Measurements from ENCODE around the gene WWOX. TPM values are rescaled to one million over a fixed set of nuclear protein-coding genes. Genes with fewer than 3 reads are reported as not detected.

Gene WWOX
- total and polyA plus RNA-seq, 10 donors: 5.9 to 90.3 (median 26.4) TPM

DNA sequence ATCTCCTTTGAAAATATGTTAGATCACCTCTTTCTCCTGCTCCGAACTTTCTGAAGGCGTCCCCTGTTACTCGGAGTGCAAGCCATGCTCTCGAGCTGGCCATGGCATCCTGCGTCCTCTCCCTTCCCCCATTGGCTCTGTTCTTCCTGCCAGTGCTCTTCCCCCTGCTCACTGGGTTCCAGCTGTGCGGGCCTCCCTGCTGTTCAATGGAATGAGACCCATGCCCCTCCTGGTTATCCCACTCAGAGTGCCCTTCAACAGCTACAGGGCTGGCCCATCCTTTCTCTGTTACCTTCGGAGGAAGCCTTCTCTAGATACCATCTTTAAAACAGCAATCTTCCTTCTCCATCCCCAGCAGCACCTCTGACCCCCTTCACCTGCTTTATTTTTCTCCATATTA lies 996.8 kb downstream of the WWOX start:
- peaks cover 2 to 54% (median 31%) of the 10 kb centered on the region in 6 donors for H3K4me1 ChIP-seq
- no peak for TF ChIP-seq POLR2A (IDR thresholded peaks at IDR 0.05)
- TF ChIP-seq, protein P1, sequence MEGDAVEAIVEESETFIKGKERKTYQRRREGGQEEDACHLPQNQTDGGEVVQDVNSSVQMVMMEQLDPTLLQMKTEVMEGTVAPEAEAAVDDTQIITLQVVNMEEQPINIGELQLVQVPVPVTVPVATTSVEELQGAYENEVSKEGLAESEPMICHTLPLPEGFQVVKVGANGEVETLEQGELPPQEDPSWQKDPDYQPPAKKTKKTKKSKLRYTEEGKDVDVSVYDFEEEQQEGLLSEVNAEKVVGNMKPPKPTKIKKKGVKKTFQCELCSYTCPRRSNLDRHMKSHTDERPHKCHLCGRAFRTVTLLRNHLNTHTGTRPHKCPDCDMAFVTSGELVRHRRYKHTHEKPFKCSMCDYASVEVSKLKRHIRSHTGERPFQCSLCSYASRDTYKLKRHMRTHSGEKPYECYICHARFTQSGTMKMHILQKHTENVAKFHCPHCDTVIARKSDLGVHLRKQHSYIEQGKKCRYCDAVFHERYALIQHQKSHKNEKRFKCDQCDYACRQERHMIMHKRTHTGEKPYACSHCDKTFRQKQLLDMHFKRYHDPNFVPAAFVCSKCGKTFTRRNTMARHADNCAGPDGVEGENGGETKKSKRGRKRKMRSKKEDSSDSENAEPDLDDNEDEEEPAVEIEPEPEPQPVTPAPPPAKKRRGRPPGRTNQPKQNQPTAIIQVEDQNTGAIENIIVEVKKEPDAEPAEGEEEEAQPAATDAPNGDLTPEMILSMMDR (IDR thresholded peaks at IDR 0.05 in 8 of 11, conservative IDR thresholded peaks at IDR 0.05 in 3 of 11): no peak
- no peak for TF ChIP-seq POLR2AphosphoS5 (IDR thresholded peaks at IDR 0.05)

DNA sequence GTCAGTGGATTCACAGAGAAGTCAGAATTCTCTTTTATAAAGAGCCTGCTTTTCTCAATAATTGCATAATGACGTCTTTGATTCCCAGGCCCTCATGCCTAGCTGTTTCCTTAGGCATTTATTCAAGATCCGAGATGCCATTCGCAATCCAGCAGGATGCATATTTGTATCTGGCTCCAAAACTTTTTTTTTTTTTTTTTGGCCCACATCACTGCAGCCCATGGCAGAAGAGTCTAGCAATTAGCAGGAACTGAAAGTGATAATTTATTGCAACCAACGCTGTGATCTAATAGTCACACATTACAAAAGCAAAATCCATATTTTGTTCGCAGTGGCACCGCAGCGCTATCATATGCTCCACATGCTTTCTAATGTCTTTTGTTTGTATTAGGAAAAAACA lies 997.7 kb downstream of the WWOX start:
- Histone ChIP-seq H3K27me3 (replicated peaks in 1 of 7) (no peaks in the 10 kb centered on the region), H3K36me3 (no peaks in the 10 kb centered on the region), H3K9me3 (no peaks in the 10 kb centered on the region), H3K27ac (no peak overlapping the region), H3K4me1 (peaks cover 0 to 45% (median 22%) of the 10 kb centered on the region in 6 donors), H3K4me3 (no peak overlapping the region)
- intact Hi-C loops (cut with DNase I; ENCODE audit: low total_unique reads): no loop called here
- 74 to 84% (median 77%) methylated on average over 7 of the region's 7 CpGs for WGBS, 5 donors
- DNase-seq: no peak
- no peak for TF ChIP-seq POLR2AphosphoS5 (IDR thresholded peaks at IDR 0.05)
- TF ChIP-seq, protein P1 (IDR thresholded peaks at IDR 0.05 in 8 of 11, conservative IDR thresholded peaks at IDR 0.05 in 3 of 11): no peak
- TF ChIP-seq POLR2A (IDR thresholded peaks at IDR 0.05): no peak

More for the DNA sequence above, 996.8 kb downstream of the WWOX start:
- no peak overlapping the region for H3K27ac ChIP-seq
- H3K9me3 ChIP-seq: no peaks in the 10 kb centered on the region
- no peak overlapping the region for H3K4me3 ChIP-seq
- 84 to 94% (median 91%) methylated on average over 7 of the region's 7 CpGs for WGBS, 5 donors
- no peaks in the 10 kb centered on the region for H3K36me3 ChIP-seq
- intact Hi-C loops (cut with DNase I; ENCODE audit: low total_unique reads): no loop called here
- no peak for DNase-seq
- H3K27me3 ChIP-seq (replicated peaks in 1 of 7): no peaks in the 10 kb centered on the region

DNA sequence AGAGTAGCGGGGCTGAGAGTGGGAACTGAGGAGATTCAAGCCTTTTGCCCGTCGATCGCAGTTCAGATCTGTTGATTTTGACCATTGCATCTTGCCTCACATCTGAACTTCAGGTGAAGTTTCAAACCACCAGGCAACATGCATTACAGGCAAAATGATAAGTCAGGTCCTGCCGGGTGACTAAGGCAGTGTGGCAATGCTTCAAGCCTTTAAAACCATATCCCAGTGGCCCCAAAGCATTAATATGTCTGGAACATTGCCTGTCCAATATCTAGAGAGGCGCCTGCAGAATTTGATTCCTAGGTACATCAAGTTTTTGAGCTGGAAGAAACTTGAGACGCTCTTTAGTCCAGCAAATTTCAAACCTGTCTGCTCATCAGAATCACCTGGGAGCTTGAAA lies 998.3 kb downstream of the WWOX start:
- Histone ChIP-seq H3K4me3 (no peak overlapping the region), H3K27me3 (replicated peaks in 1 of 7) (no peaks in the 10 kb centered on the region), H3K27ac (no peak overlapping the region), H3K36me3 (no peaks in the 10 kb centered on the region), H3K4me1 (peaks cover 0 to 39% (median 18%) of the 10 kb centered on the region in 6 donors), H3K9me3 (no peaks in the 10 kb centered on the region)
- 93 to 98% (median 95%) methylated on average over 7 of the region's 7 CpGs for WGBS, 5 donors
- intact Hi-C loops (cut with DNase I; ENCODE audit: low total_unique reads): no loop called here
- no peak for DNase-seq
- TF ChIP-seq POLR2A (IDR thresholded peaks at IDR 0.05) (no peak), POLR2AphosphoS5 (IDR thresholded peaks at IDR 0.05) (no peak)
- TF ChIP-seq, protein P1 (IDR thresholded peaks at IDR 0.05 in 8 of 11, conservative IDR thresholded peaks at IDR 0.05 in 3 of 11): no peak

DNA sequence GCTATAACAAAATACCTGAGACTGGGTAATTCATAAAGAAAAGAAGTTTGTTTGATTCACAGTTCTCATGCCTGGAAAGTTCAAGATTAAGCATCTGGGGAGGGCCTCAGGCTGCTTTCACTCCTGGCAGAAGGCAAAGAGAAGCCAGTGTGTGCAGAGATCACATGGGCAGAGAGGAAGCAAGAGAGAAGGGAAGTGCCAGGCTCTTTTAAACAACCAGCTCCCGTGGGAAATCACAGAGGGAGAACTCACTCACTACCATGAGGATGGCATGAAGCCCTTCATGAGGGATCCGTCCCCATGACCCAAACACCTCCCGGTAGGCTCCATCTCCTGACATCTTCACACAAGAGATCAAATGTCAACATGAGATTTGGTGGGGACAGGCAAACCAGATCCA lies 999.5 kb downstream of the WWOX start:
- intact Hi-C loops (cut with DNase I; ENCODE audit: low total_unique reads): no loop called here
- TF ChIP-seq, protein P1 (IDR thresholded peaks at IDR 0.05 in 8 of 11, conservative IDR thresholded peaks at IDR 0.05 in 3 of 11): no peak
- TF ChIP-seq POLR2AphosphoS5 (IDR thresholded peaks at IDR 0.05): no peak
- TF ChIP-seq POLR2A (IDR thresholded peaks at IDR 0.05): no peak
- WGBS, 5 donors: 70 to 87% (median 82%) methylated on average over 3 of the region's 3 CpGs

More for the DNA sequence above, 999.5 kb downstream of the WWOX start:
- Histone ChIP-seq H3K9me3 (no peaks in the 10 kb centered on the region), H3K36me3 (no peaks in the 10 kb centered on the region), H3K27me3 (replicated peaks in 1 of 7) (no peaks in the 10 kb centered on the region), H3K4me1 (peaks cover 0 to 27% (median 6%) of the 10 kb centered on the region in 6 donors), H3K4me3 (no peak overlapping the region), H3K27ac (no peak overlapping the region)
- no peak for DNase-seq
